WERI-Rb-1 (cell line): ENCODE results near the gene DUSP19.
"Not testable (repeated sequence)": the region's sequence is repeated elsewhere in the genome, so short reads cannot be mapped to it uniquely, and the experiment has no call there.

Experiments
- DNase-seq: peaks from one replicate; pipeline ENCODE4 v3.0.0-alpha.2; 2020
- H3K27ac ChIP-seq: fragments of 250-450 bp; sonication (Bioruptor Pico); 2 replicates; pipeline ENCODE4 v1.5.1; 2020; ENCODE audit warnings: mild to moderate bottlenecking, moderate library complexity
- H3K27me3 ChIP-seq: fragments of 250-450 bp; sonication (Bioruptor Pico); 2 replicates; pipeline ENCODE4 v1.5.1; 2021; ENCODE audit warnings: mild to moderate bottlenecking, low read depth, moderate library complexity; ENCODE audit not compliant: insufficient read depth, severe bottlenecking
- H3K36me3 ChIP-seq: fragments of 250-450 bp; sonication (Bioruptor Pico); 2 replicates; pipeline ENCODE4 v1.5.1; 2020; ENCODE audit warnings: mild to moderate bottlenecking, moderate library complexity
- H3K4me3 ChIP-seq: 2 replicates; pipeline ENCODE4 v1.5.1; 2011; ENCODE audit warnings: low read depth, mild to moderate bottlenecking, control low read depth, low read length
- H3K9me3 ChIP-seq: fragments of 250-450 bp; sonication (Bioruptor Pico); 2 replicates; pipeline ENCODE4 v1.5.1; 2021; ENCODE audit warnings: mild to moderate bottlenecking, moderate library complexity; ENCODE audit not compliant: severe bottlenecking
- TF ChIP-seq, protein P1 (sequence below): IDR thresholded peaks from 2 replicates; pipeline ENCODE4 v1.5.1; 2011; ENCODE audit warnings: low read depth, mild to moderate bottlenecking, control low read depth, inconsistent platforms, low read length

Gene DUSP19

GRCh38 chr2:183040604-183041003, 37.9 kb upstream of the DUSP19 start:
- H3K4me3 ChIP-seq = no peak overlapping the region
- no peaks in the 10 kb centered on the region for H3K27me3 ChIP-seq
- no peak overlapping the region for H3K27ac ChIP-seq
- peaks cover 3% of the 10 kb centered on the region for H3K9me3 ChIP-seq
- H3K36me3 ChIP-seq = peaks cover 5% of the 10 kb centered on the region
- TF ChIP-seq, protein P1, sequence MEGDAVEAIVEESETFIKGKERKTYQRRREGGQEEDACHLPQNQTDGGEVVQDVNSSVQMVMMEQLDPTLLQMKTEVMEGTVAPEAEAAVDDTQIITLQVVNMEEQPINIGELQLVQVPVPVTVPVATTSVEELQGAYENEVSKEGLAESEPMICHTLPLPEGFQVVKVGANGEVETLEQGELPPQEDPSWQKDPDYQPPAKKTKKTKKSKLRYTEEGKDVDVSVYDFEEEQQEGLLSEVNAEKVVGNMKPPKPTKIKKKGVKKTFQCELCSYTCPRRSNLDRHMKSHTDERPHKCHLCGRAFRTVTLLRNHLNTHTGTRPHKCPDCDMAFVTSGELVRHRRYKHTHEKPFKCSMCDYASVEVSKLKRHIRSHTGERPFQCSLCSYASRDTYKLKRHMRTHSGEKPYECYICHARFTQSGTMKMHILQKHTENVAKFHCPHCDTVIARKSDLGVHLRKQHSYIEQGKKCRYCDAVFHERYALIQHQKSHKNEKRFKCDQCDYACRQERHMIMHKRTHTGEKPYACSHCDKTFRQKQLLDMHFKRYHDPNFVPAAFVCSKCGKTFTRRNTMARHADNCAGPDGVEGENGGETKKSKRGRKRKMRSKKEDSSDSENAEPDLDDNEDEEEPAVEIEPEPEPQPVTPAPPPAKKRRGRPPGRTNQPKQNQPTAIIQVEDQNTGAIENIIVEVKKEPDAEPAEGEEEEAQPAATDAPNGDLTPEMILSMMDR = no peak
- no peak for DNase-seq

DNA sequence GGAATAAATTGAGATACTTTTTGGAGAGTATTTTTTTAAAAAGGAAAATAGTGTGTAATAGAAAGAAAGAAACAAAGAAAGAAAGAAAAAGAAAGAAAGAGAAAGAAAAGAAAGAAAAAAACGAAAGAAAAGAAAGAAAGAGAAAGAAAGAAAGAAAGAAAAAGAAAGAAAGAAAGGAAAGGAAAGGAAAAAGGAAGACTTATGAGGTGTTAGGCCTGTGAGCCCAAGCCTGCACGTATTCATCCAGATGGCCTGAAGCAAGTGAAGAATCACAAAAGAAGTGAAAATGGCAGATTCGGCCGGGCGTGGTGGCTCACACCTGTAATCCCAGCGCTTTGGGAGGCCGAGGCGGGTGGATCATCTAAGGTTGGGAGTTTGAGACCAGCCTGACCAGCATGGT, 35.0 kb upstream of the DUSP19 start:
- not testable (repeated sequence) for H3K4me3 ChIP-seq, DNase-seq, H3K27ac ChIP-seq, H3K36me3 ChIP-seq, H3K9me3 ChIP-seq, H3K27me3 ChIP-seq

DNA sequence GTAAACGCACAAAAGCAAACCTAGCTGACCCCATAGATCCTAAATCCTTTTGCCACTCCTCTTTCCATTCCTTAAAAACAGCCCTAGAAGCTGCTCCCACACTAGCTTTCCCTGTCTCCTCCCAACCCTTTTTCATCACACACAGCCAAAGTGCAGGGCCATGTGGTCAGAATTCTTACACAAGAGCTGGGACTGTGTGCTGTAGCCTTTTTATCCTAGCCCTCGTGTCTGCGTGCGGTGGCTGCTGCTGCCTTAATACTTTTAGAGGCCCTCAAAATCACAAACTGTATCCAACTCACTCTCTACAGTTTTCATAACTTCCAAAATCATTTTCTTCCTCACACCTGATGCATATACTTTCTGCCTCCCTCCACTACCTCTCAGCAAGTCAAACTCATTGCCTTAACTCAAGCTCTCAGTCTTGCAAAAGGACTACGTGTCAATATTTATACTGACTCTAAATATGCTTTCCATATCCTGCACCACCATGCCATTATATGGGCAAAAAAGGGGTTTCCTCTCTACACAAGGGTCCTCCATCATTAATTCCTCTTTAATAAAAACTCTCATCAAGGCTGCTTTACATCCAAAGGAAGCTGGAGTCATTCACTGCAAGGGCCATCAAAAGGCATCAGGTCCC, 30.9 kb upstream of the DUSP19 start:
- not testable (repeated sequence) for H3K9me3 ChIP-seq, H3K27me3 ChIP-seq, H3K36me3 ChIP-seq, H3K27ac ChIP-seq, DNase-seq, H3K4me3 ChIP-seq

GRCh38 chr2:183049420-183049819, 29.1 kb upstream of the DUSP19 start:
- no peak overlapping the region for H3K4me3 ChIP-seq
- H3K27ac ChIP-seq = no peak overlapping the region
- TF ChIP-seq, protein P1 = no peak

DNA sequence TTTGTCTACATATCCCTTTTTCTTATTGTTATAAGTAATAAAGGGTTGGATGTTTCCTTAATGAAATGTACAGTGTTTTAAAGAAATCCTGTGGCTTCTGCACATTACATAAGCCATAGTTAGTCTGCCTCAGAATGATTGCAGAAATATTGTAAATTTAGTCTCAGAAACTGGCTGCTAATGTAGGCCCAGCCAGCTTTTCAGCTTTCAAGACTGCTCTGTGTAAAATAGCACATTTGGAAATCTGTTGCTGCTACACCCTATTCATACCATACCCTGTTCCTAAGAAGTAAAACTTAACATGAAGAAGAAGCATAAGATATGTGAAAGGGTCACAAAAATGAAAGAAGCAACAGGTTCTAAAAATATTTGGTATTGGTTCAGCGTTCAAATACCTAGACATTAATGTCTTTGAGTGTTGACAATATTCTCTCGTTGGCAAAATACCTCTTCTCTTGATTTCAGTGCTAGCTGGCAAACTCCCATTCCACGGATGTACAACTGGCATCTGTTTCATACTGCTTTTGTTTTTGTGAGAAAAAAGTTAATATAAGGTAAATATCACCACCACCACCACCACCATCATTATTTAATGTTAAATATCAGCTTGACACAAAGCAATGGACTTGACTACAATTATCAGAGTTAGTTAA, 21.1 kb upstream of the DUSP19 start:
- DNase-seq = no peak
- TF ChIP-seq, protein P1 = no peak
- H3K9me3 ChIP-seq = no peaks in the 10 kb centered on the region
- H3K36me3 ChIP-seq = no peaks in the 10 kb centered on the region
- H3K27me3 ChIP-seq = no peaks in the 10 kb centered on the region
- no peak overlapping the region for H3K4me3 ChIP-seq
- no peak overlapping the region for H3K27ac ChIP-seq

More at GRCh38 chr2:183049420-183049819, 29.1 kb upstream of the DUSP19 start:
- H3K27me3 ChIP-seq = no peaks in the 10 kb centered on the region
- no peak for DNase-seq
- H3K9me3 ChIP-seq = no peaks in the 10 kb centered on the region
- no peaks in the 10 kb centered on the region for H3K36me3 ChIP-seq

DNA sequence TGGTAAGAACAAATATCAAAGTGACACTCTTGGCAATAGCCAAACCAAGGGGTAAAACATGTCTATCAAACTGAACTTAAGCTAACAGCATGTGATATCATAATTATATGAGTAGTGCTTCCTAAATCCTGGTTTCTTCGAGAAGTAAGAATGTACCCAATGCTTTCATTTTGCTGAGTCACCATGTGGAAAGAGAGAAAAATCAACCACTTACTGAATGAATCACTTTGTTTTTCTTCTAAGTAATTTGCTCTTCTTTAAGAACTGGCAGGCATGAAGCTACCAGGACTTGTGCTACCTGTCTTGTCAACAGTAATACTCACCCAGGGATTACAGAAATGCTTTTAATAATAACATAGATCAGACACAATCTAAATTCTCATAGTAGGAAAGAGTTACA, 19.0 kb upstream of the DUSP19 start:
- Histone ChIP-seq H3K9me3 (no peaks in the 10 kb centered on the region), H3K4me3 (no peak overlapping the region), H3K27ac (no peak overlapping the region), H3K36me3 (no peaks in the 10 kb centered on the region), H3K27me3 (no peaks in the 10 kb centered on the region)
- DNase-seq = no peak
- TF ChIP-seq, protein P1 = no peak
